ENCODE results near the gene CENPK.

The CENPK gene

GRCh38 chr5:65546141-65546540 lies 16.8 kb downstream of the CENPK start:
- no peak for DNase-seq (ENCODE audit: low spot score)
- no peak for TF ChIP-seq CTCF (IDR thresholded peaks at IDR 0.05; ENCODE audit: extremely low read depth, missing control alignments)

DNA sequence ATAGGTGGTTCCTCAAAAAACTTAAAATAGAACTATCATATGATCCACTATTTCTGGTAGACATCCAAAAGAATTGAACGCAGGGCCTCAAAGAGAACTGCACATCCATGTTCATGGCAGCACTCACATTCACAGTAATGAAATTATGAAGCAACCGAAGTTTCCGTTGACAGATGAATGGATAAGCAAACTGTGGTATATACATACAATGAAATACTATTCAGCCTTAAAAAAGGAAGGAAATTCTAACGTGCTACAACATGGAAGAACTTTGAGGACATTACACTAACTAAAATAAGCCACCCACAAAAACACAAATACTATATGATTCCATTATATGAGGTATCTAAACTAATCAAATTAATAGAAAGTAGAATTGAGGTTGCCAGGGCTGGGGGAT lies 18.5 kb downstream of the CENPK start:
- TF ChIP-seq CTCF (IDR thresholded peaks at IDR 0.05; ENCODE audit: extremely low read depth, missing control alignments): no peak
- DNase-seq (ENCODE audit: low spot score): no peak

GRCh38 chr5:65539827-65540226 lies 23.1 kb downstream of the CENPK start:
- TF ChIP-seq CTCF (IDR thresholded peaks at IDR 0.05; ENCODE audit: extremely low read depth, missing control alignments): no peak

DNA sequence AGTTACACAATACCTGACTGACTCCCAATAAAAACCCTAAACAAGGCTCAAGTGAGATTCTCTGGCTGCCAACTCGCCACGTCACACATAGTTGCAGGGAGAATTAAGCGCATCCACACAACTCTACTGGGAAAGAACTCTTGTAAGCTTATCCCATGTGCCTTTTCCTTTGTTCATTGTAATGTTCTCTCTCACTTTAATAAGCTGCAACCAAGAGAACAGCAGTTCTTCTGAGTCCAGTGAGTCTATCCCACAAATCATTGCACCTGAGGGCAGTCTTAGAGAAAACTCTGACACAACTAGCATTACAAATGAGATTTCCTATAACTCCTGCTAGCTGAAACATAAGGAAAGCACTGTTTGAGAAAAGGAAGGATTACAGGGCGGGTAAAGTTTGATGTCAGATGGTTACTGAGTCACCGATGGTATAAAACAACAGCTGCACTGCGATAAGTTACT lies 27.4 kb downstream of the CENPK start:
- no peak for TF ChIP-seq CTCF (IDR thresholded peaks at IDR 0.05; ENCODE audit: extremely low read depth, missing control alignments)
- DNase-seq (ENCODE audit: low spot score): no peak

More at GRCh38 chr5:65539827-65540226, 23.1 kb downstream of the CENPK start:
- DNase-seq (ENCODE audit: low spot score): no peak

DNA sequence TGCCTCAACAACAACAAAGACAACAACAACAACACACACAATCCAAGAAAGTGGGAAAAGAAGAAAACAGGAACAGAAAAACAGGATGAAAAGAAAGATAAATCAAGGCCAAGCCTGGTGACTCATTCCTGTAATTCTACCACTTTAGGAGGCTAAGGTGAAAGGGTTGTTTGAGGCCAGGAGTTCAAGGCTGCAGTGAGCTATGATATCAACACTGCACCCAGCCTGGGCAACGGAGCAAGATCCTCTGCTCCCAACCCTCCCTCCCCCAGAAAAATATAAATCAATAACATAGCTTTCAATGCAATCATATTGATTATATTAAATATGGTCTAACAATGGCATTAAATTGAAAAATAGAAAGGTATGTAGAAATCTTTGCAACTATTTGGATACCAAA lies 32.1 kb downstream of the CENPK start:
- TF ChIP-seq CTCF (IDR thresholded peaks at IDR 0.05; ENCODE audit: extremely low read depth, missing control alignments): no peak
- DNase-seq (ENCODE audit: low spot score): no peak

GRCh38 chr5:65525726-65526125 lies 37.2 kb downstream of the CENPK start:
- TF ChIP-seq CTCF (IDR thresholded peaks at IDR 0.05; ENCODE audit: extremely low read depth, missing control alignments): no peak
- no peak for DNase-seq (ENCODE audit: low spot score)

DNA sequence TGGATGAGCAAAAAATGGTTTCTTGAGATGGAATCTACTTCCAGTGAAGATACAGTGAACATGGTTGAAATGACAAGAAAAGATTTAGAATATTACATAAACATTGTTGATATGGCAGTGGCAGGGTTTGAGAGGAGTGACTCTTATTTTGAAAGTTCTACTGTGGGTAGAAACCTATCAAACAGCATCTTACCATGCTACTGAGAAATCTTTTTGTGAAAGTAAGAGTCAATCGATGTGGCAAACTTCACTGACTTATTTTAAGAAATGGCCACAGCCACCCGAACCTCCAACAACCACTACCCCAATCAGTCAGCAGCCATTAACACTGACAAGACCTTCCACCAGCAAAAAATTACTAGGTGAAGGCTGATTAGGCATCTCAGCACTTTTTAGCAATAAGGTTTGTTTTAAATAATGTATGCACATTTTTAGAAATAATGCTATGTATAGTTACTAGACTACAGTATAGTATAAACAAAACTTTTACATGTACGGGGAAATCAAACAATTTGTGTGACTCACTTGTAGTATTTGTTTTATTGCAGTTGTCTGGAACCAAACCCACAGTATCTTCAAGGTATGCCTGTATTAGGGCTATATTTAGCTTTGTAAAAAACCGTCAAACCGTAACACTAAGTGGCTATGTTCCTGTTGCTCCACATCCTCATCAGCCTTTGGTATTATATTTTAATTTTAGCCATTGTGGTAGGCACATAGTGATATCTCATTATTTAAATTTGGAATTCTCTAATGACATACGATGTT lies 50.6 kb downstream of the CENPK start:
- DNase-seq (ENCODE audit: low spot score): no peak
- no peak for TF ChIP-seq CTCF (IDR thresholded peaks at IDR 0.05; ENCODE audit: extremely low read depth, missing control alignments)
